ENCODE measurements around the gene HINT1. TPM values are rescaled to one million over a fixed set of nuclear protein-coding genes. Genes with fewer than 3 reads are reported as not detected.

Gene HINT1
- 206 and 214 TPM in 2 replicates for total RNA-seq (ENCODE audit: low replicate concordance)
- long read RNA-seq, transcript HINT1-201 (3 exons, 1,081 nt) = major isoform, 125 of 144 reads
- long read RNA-seq, partial matches to known transcripts = 1 of 144 reads
- long read RNA-seq, other reads (novel, unspliced or antisense) = 11 of 144 reads

DNA sequence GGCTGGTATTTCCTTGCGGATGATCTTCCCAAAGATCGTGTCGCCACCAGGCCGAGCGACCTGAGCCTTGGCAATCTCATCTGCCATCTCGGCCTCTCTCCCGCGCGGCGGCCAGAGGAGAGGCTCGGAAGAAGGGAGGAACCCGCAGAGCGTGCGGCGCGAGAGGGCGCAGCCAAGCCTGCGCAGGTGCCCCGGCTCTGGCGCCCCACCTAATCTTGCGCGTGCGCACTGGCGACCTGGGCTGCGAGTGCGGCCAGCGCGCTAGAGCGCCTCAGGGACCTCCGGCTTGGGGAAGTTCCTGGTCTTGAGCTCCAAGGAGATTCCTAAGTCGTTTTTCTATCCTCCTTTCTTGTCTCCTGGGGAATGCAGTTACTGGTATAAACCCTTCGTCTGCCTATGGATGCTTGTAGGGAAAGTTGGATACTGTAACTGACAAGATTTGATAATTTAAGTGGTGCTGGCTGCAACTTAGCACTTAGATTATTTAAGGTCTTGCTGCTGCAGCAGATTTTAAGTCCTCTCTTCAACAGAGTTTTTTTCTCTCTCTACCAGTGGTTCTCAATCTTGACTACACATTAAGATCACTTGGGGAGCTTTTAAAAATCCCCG, at the start of gene HINT1:
TSS of gene HINT1 (minus strand) at position 138 of the 609 bp plus-strand sequence. CDS start at position 87, 51 bp downstream.
- peaks cover 11% of the 10 kb centered on the region for H3K4me1 Mint-ChIP-seq (ENCODE audit: unreplicated experiment)
- peak within 1 kb of the TSS; percentile 98 for H3K4me3 Mint-ChIP-seq

DNA sequence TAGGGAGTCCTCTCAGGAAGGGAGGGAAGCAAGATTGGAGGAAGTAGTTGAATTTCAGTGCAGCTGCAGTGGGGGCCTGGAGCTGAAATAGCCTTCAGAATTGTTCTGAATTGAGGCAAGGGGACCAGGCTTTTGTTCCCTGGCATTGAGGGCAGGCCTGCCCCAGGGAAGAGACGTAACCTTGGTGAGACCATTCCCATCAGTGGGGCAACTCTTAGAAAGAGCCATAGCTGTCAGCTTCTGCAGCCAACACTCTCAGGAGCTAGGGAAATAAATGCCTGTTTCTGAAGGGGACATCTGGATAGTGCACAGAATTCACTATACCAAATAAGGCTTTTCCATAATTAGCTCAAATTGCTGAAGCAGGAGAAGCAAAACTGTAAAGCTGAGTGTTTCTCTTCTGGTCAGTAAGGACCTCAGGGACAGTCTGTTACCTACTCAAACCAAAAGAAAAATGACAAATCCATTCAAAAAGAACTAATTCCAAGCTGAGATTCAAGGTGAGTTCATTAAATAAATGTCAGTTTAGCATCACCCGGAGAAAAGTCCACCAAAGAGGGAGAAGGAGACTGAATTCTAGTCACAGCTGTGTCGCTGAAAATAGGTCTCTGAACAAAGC, 49.7 kb upstream of the HINT1 start:
- H3K36me3 Mint-ChIP-seq = no peaks in the 10 kb centered on the region
- no peaks in the 10 kb centered on the region for H3K9me3 Mint-ChIP-seq
- DNase-seq (ENCODE audit: extremely low spot score, unreplicated experiment) = no peak
- H3K4me3 Mint-ChIP-seq = no peak overlapping the region
- H3K27ac Mint-ChIP-seq = no peak overlapping the region
- H3K27me3 Mint-ChIP-seq = no peaks in the 10 kb centered on the region
- peaks cover 18% of the 10 kb centered on the region for H3K4me1 Mint-ChIP-seq (ENCODE audit: unreplicated experiment)
- TF ChIP-seq, protein P1, sequence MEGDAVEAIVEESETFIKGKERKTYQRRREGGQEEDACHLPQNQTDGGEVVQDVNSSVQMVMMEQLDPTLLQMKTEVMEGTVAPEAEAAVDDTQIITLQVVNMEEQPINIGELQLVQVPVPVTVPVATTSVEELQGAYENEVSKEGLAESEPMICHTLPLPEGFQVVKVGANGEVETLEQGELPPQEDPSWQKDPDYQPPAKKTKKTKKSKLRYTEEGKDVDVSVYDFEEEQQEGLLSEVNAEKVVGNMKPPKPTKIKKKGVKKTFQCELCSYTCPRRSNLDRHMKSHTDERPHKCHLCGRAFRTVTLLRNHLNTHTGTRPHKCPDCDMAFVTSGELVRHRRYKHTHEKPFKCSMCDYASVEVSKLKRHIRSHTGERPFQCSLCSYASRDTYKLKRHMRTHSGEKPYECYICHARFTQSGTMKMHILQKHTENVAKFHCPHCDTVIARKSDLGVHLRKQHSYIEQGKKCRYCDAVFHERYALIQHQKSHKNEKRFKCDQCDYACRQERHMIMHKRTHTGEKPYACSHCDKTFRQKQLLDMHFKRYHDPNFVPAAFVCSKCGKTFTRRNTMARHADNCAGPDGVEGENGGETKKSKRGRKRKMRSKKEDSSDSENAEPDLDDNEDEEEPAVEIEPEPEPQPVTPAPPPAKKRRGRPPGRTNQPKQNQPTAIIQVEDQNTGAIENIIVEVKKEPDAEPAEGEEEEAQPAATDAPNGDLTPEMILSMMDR (conservative IDR thresholded peaks at IDR 0.05) = no peak

More for the DNA sequence above, at the start of gene HINT1:
- TF ChIP-seq, protein P1 (conservative IDR thresholded peaks at IDR 0.05) = no peak
- H3K36me3 Mint-ChIP-seq = peaks cover 21% of the 10 kb centered on the region
- peak within 1 kb of the TSS; percentile 96 for H3K27ac Mint-ChIP-seq
- peak; percentile 96 for DNase-seq (ENCODE audit: extremely low spot score, unreplicated experiment)
- H3K9me3 Mint-ChIP-seq = no peaks in the 10 kb centered on the region
- H3K27me3 Mint-ChIP-seq = no peaks in the 10 kb centered on the region

DNA sequence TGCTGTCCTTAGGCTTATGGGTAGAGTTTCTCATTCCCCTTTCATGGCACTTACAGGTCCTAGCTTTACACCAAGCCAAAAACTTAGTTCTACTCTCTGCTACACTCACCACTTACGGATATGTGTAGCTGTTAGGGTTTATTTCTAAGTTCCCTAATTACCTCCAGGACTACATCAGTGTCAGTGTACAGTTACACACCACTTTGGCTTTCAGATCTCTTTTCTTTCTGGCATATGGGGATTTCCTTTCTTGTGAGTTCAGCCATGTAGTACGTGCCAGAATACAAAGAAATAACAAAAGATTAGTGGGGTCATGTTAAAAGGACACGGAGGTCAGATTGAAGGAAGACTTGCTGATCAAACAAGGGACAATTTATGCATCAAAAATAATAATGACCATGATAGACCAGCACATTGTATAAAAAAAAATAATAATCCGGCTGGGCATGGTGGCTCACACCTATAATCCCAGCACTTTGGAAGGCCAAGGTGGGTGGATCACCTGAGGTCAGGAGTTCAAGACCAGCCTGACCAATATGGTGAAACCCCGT, 47.5 kb upstream of the HINT1 start:
- Mint-ChIP-seq H3K36me3 (no peaks in the 10 kb centered on the region), H3K9me3 (no peaks in the 10 kb centered on the region), H3K27ac (no peak overlapping the region), H3K4me1 (ENCODE audit: unreplicated experiment) (peaks cover 25% of the 10 kb centered on the region), H3K4me3 (no peak overlapping the region), H3K27me3 (no peaks in the 10 kb centered on the region)
- TF ChIP-seq, protein P1 (conservative IDR thresholded peaks at IDR 0.05) = no peak
- no peak for DNase-seq (ENCODE audit: extremely low spot score, unreplicated experiment)

DNA sequence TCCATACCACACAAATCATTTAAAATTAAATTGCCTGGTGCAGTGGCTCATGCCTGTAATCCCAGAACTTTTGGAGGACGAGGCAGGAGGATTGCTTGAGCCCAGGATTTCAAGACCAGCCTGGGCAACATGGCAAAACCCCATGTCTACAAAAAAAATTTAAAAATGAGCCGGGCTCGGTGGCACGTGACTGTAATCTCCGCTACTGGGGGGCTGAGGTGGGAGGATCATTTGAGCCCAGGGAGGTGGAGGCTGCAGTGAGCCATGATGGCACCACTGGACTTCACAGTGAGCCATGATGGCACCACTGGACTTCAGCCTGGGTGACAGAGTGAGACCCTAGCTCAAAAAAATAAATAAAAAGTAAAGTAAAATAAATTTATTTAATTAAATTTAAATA, 46.6 kb upstream of the HINT1 start:
- Mint-ChIP-seq H3K4me3 (no peak overlapping the region), H3K9me3 (no peaks in the 10 kb centered on the region), H3K27me3 (no peaks in the 10 kb centered on the region), H3K27ac (no peak overlapping the region), H3K36me3 (no peaks in the 10 kb centered on the region), H3K4me1 (ENCODE audit: unreplicated experiment) (peaks cover 25% of the 10 kb centered on the region)
- TF ChIP-seq, protein P1 (conservative IDR thresholded peaks at IDR 0.05) = no peak
- DNase-seq (ENCODE audit: extremely low spot score, unreplicated experiment) = no peak

DNA sequence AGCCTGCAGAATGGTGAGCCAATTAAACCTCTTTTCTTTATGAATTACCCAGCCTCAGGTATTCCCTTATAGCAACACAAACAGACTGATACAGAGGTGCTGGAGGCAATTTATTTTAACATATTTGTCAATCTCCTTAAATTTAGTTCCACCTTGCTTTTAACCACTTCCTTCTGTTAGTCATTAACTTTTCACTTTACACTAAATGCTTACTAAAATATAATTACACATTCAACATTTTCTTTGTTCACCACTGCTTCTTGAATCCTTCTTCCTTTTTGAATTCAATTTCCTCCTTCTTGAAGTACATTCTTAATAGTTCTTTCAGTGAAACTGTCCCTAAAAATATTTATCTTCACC, 45.1 kb upstream of the HINT1 start:
- Mint-ChIP-seq H3K4me3 (no peak overlapping the region), H3K36me3 (no peaks in the 10 kb centered on the region), H3K4me1 (ENCODE audit: unreplicated experiment) (peaks cover 24% of the 10 kb centered on the region), H3K27ac (no peak overlapping the region), H3K27me3 (no peaks in the 10 kb centered on the region), H3K9me3 (no peaks in the 10 kb centered on the region)
- DNase-seq (ENCODE audit: extremely low spot score, unreplicated experiment) = no peak
- TF ChIP-seq, protein P1 (conservative IDR thresholded peaks at IDR 0.05) = no peak

Measured in type B pancreatic cell (in vitro differentiated cells).